ENCODE measurements around the gene LIPC. TPM values are rescaled to one million over a fixed set of nuclear protein-coding genes. Genes with fewer than 3 reads are reported as not detected.

Gene LIPC
- total and polyA plus RNA-seq, 7 donors, result 0.01 TPM; not detected in 6

- intact Hi-C loops (cut with DNase I), result no loop called here
- no peak for DNase-seq
- TF ChIP-seq CTCF (IDR thresholded peaks at IDR 0.05), result no peak
- no peaks in the 10 kb centered on the region for H3K4me1 ChIP-seq
- no peaks in the 10 kb centered on the region for H3K36me3 ChIP-seq (ENCODE audit: insufficient read depth in 1 of 2, low read depth in 1 of 2)
- no peak overlapping the region for H3K27ac ChIP-seq
- 98 to 100% (median 100%) methylated on average over 1 of the region's 1 CpG for WGBS, 3 donors
- no peaks in the 10 kb centered on the region for H3K9me3 ChIP-seq
- no peak overlapping the region for H3K4me3 ChIP-seq
- ATAC-seq, result no peak
- peaks cover 0 to 1% (median 0%) of the 10 kb centered on the region in 3 donors for H3K27me3 ChIP-seq (ENCODE audit: insufficient read depth in 3 of 3, low read length in 2 of 3)
Observed at GRCh38 chr15:58398071-58398470, 33.7 kb upstream of the LIPC start.

- Histone ChIP-seq H3K27me3 (ENCODE audit: insufficient read depth in 3 of 3, low read length in 2 of 3) (peaks cover 0 to 1% (median 0%) of the 10 kb centered on the region in 3 donors), H3K27ac (no peak overlapping the region), H3K9me3 (no peaks in the 10 kb centered on the region), H3K36me3 (ENCODE audit: insufficient read depth in 1 of 2, low read depth in 1 of 2) (no peaks in the 10 kb centered on the region), H3K4me3 (no peak overlapping the region), H3K4me1 (no peaks in the 10 kb centered on the region)
- no peak for TF ChIP-seq CTCF (IDR thresholded peaks at IDR 0.05)
- WGBS, 3 donors, result 87 to 95% (median 87%) methylated on average over 6 of the region's 6 CpGs
- intact Hi-C loops (cut with DNase I), result no loop called here
- no peak for DNase-seq
- no peak for ATAC-seq
Observed at GRCh38 chr15:58398643-58399042, 33.1 kb upstream of the LIPC start.

- 87 to 96% (median 95%) methylated on average over 4 of the region's 4 CpGs for WGBS, 3 donors
- no peaks in the 10 kb centered on the region for H3K9me3 ChIP-seq
- no peak for TF ChIP-seq CTCF (IDR thresholded peaks at IDR 0.05)
- ATAC-seq (no peak), DNase-seq (no peak)
- no peaks in the 10 kb centered on the region for H3K4me1 ChIP-seq
- H3K4me3 ChIP-seq, result no peak overlapping the region
- H3K27me3 ChIP-seq (ENCODE audit: insufficient read depth in 3 of 3, low read length in 2 of 3), result no peaks in the 10 kb centered on the region
- H3K36me3 ChIP-seq (ENCODE audit: insufficient read depth in 1 of 2, low read depth in 1 of 2), result no peaks in the 10 kb centered on the region
- no peak overlapping the region for H3K27ac ChIP-seq
- intact Hi-C loops (cut with DNase I), result no loop called here
Observed at GRCh38 chr15:58399739-58400138, 32.1 kb upstream of the LIPC start.

DNA sequence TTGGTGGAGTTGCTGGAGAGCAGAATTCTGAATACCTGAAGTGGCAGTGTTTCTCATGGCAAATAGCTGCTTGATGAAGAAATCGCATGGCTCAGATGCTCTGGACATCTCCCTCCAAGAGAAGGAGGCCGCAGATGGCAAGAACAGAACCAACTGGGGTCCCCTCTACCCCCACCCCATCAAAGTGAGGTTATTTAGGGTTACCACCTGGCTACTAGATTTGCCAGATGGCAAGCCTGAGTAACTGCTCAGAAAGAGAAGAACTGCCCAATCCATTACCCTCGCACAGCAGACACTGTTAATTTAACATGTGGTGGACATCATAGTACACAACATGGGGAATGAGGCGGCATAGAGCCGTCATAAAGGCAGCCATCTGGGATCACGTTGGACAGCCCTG lies 30.5 kb upstream of the LIPC start:
- no peak for DNase-seq
- H3K27me3 ChIP-seq (ENCODE audit: insufficient read depth in 3 of 3, low read length in 2 of 3), result no peaks in the 10 kb centered on the region
- ATAC-seq, result no peak
- no peaks in the 10 kb centered on the region for H3K9me3 ChIP-seq
- H3K27ac ChIP-seq, result no peak overlapping the region
- TF ChIP-seq CTCF (IDR thresholded peaks at IDR 0.05), result no peak
- intact Hi-C loops (cut with DNase I), result no loop called here
- H3K4me1 ChIP-seq, result no peaks in the 10 kb centered on the region
- 46 to 69% (median 47%) methylated on average over 6 of the region's 6 CpGs for WGBS, 3 donors
- no peak overlapping the region for H3K4me3 ChIP-seq
- H3K36me3 ChIP-seq (ENCODE audit: insufficient read depth in 1 of 2, low read depth in 1 of 2), result no peaks in the 10 kb centered on the region

- intact Hi-C loops (cut with DNase I), result no loop called here
- TF ChIP-seq CTCF (IDR thresholded peaks at IDR 0.05), result no peak
- H3K4me3 ChIP-seq, result no peak overlapping the region
- H3K27ac ChIP-seq, result no peak overlapping the region
- 53 to 65% (median 63%) methylated on average over 8 of the region's 8 CpGs for WGBS, 3 donors
- H3K4me1 ChIP-seq, result no peaks in the 10 kb centered on the region
- no peak for ATAC-seq
- no peaks in the 10 kb centered on the region for H3K9me3 ChIP-seq
- DNase-seq, result no peak
- H3K27me3 ChIP-seq (ENCODE audit: insufficient read depth in 3 of 3, low read length in 2 of 3), result no peaks in the 10 kb centered on the region
- H3K36me3 ChIP-seq (ENCODE audit: insufficient read depth in 1 of 2, low read depth in 1 of 2), result no peaks in the 10 kb centered on the region
Observed at GRCh38 chr15:58401991-58402649, 29.7 kb upstream of the LIPC start.
